Measurements from ENCODE around the gene GABBR1.
"Not testable (repeated sequence)": the region's sequence is repeated elsewhere in the genome, so short reads cannot be mapped to it uniquely, and the experiment has no call there.

The GABBR1 gene

GRCh38 chr6:29666826-29667130, 33.8 kb upstream of the GABBR1 start:
- ATAC-seq (replicated peaks; ENCODE audit: extremely low read depth, poor library complexity, severe bottlenecking) (no peak), DNase-seq (ENCODE audit: low spot score in 2 of 2) (no peak)
- no peak overlapping the region for H3K27ac Mint-ChIP-seq (ENCODE audit: low read depth)
- H3K4me1 Mint-ChIP-seq = no peaks in the 10 kb centered on the region
- peaks cover 64% of the 10 kb centered on the region for H3K27me3 Mint-ChIP-seq
- no peak overlapping the region for H3K4me3 Mint-ChIP-seq
- H3K36me3 Mint-ChIP-seq (ENCODE audit: insufficient read depth) = no peaks in the 10 kb centered on the region
- no peaks in the 10 kb centered on the region for H3K9me3 Mint-ChIP-seq

- ATAC-seq (replicated peaks; ENCODE audit: extremely low read depth, poor library complexity, severe bottlenecking) (no peak), DNase-seq (ENCODE audit: low spot score in 2 of 2) (no peak)
- Mint-ChIP-seq H3K36me3 (ENCODE audit: insufficient read depth) (no peaks in the 10 kb centered on the region), H3K27ac (ENCODE audit: low read depth) (no peak overlapping the region), H3K4me3 (no peak overlapping the region), H3K9me3 (no peaks in the 10 kb centered on the region), H3K4me1 (no peaks in the 10 kb centered on the region), H3K27me3 (peaks cover 64% of the 10 kb centered on the region)
Measured at GRCh38 chr6:29665942-29666825, 33.2 kb upstream of the GABBR1 start.

- Mint-ChIP-seq H3K4me1 (no peaks in the 10 kb centered on the region), H3K9me3 (no peaks in the 10 kb centered on the region), H3K27me3 (peaks cover 67% of the 10 kb centered on the region), H3K27ac (ENCODE audit: low read depth) (no peak overlapping the region), H3K4me3 (no peak overlapping the region), H3K36me3 (ENCODE audit: insufficient read depth) (no peaks in the 10 kb centered on the region)
- no peak for ATAC-seq (replicated peaks; ENCODE audit: extremely low read depth, poor library complexity, severe bottlenecking)
- no peak for DNase-seq (ENCODE audit: low spot score in 2 of 2)
Measured at GRCh38 chr6:29663300-29664042, 30.5 kb upstream of the GABBR1 start.

- not testable (repeated sequence) for H3K36me3 Mint-ChIP-seq (ENCODE audit: insufficient read depth); DNase-seq (ENCODE audit: low spot score in 2 of 2); H3K27ac Mint-ChIP-seq (ENCODE audit: low read depth); H3K4me3 Mint-ChIP-seq; ATAC-seq (replicated peaks; ENCODE audit: extremely low read depth, poor library complexity, severe bottlenecking); H3K4me1 Mint-ChIP-seq; H3K9me3 Mint-ChIP-seq
- peaks cover 73% of the 10 kb centered on the region for H3K27me3 Mint-ChIP-seq
Measured at GRCh38 chr6:29661502-29662141, 28.6 kb upstream of the GABBR1 start.

- Mint-ChIP-seq H3K4me3 (no peak overlapping the region), H3K9me3 (no peaks in the 10 kb centered on the region), H3K4me1 (no peaks in the 10 kb centered on the region), H3K27ac (ENCODE audit: low read depth) (no peak overlapping the region), H3K36me3 (ENCODE audit: insufficient read depth) (no peaks in the 10 kb centered on the region), H3K27me3 (peaks cover 70% of the 10 kb centered on the region)
- ATAC-seq (replicated peaks; ENCODE audit: extremely low read depth, poor library complexity, severe bottlenecking) = no peak
- no peak for DNase-seq (ENCODE audit: low spot score in 2 of 2)
Measured at GRCh38 chr6:29661071-29661470, 28.1 kb upstream of the GABBR1 start.

- Mint-ChIP-seq H3K27ac (ENCODE audit: low read depth) (no peak within 1 kb of the TSS), H3K36me3 (ENCODE audit: insufficient read depth) (no peaks in the 10 kb centered on the region), H3K27me3 (peaks cover 67% of the 10 kb centered on the region), H3K4me3 (no peak within 1 kb of the TSS), H3K4me1 (no peaks in the 10 kb centered on the region), H3K9me3 (no peaks in the 10 kb centered on the region)
- no peak for DNase-seq (ENCODE audit: low spot score in 2 of 2)
- ATAC-seq (replicated peaks; ENCODE audit: extremely low read depth, poor library complexity, severe bottlenecking) = no peak
Measured at GRCh38 chr6:29656798-29657197, 23.8 kb upstream of the GABBR1 start, which contains the start of gene MOG. MOG (plus strand) TSS chr6:29657092; CDS start chr6:29657210, 118 bp downstream.

GRCh38 chr6:29656157-29656556, 23.2 kb upstream of the GABBR1 start:
- no peak for DNase-seq (ENCODE audit: low spot score in 2 of 2)
- H3K4me3 Mint-ChIP-seq = no peak overlapping the region
- no peaks in the 10 kb centered on the region for H3K9me3 Mint-ChIP-seq
- no peaks in the 10 kb centered on the region for H3K36me3 Mint-ChIP-seq (ENCODE audit: insufficient read depth)
- H3K27me3 Mint-ChIP-seq = peaks cover 61% of the 10 kb centered on the region
- peaks cover 5% of the 10 kb centered on the region for H3K4me1 Mint-ChIP-seq
- no peak for ATAC-seq (replicated peaks; ENCODE audit: extremely low read depth, poor library complexity, severe bottlenecking)
- H3K27ac Mint-ChIP-seq (ENCODE audit: low read depth) = no peak overlapping the region

- Mint-ChIP-seq H3K4me3 (no peak overlapping the region), H3K4me1 (peaks cover 5% of the 10 kb centered on the region), H3K27me3 (peaks cover 56% of the 10 kb centered on the region), H3K27ac (ENCODE audit: low read depth) (no peak overlapping the region), H3K9me3 (no peaks in the 10 kb centered on the region), H3K36me3 (ENCODE audit: insufficient read depth) (no peaks in the 10 kb centered on the region)
- no peak for ATAC-seq (replicated peaks; ENCODE audit: extremely low read depth, poor library complexity, severe bottlenecking)
- DNase-seq (ENCODE audit: low spot score in 2 of 2) = no peak
Measured at GRCh38 chr6:29655658-29656057, 22.7 kb upstream of the GABBR1 start.

- H3K9me3 Mint-ChIP-seq = no peaks in the 10 kb centered on the region
- no peak for ATAC-seq (replicated peaks; ENCODE audit: extremely low read depth, poor library complexity, severe bottlenecking)
- peaks cover 11% of the 10 kb centered on the region for H3K4me1 Mint-ChIP-seq
- peaks cover 6% of the 10 kb centered on the region for H3K36me3 Mint-ChIP-seq (ENCODE audit: insufficient read depth)
- DNase-seq (ENCODE audit: low spot score in 2 of 2) = no peak
- H3K27ac Mint-ChIP-seq (ENCODE audit: low read depth) = no peak overlapping the region
- H3K27me3 Mint-ChIP-seq = peaks cover 43% of the 10 kb centered on the region
- H3K4me3 Mint-ChIP-seq = no peak overlapping the region
Measured at GRCh38 chr6:29653452-29654038, 20.6 kb upstream of the GABBR1 start.

- Mint-ChIP-seq H3K27ac (ENCODE audit: low read depth) (no peak overlapping the region), H3K4me3 (no peak overlapping the region), H3K36me3 (ENCODE audit: insufficient read depth) (peaks cover 6% of the 10 kb centered on the region), H3K27me3 (peaks cover 31% of the 10 kb centered on the region), H3K9me3 (no peaks in the 10 kb centered on the region), H3K4me1 (peaks cover 11% of the 10 kb centered on the region)
- ATAC-seq (replicated peaks; ENCODE audit: extremely low read depth, poor library complexity, severe bottlenecking) (no peak), DNase-seq (ENCODE audit: low spot score in 2 of 2) (no peak)
Measured at GRCh38 chr6:29652198-29652584, 19.2 kb upstream of the GABBR1 start.

GRCh38 chr6:29651413-29652197, 18.6 kb upstream of the GABBR1 start:
- Mint-ChIP-seq H3K4me1 (peaks cover 11% of the 10 kb centered on the region), H3K36me3 (ENCODE audit: insufficient read depth) (peaks cover 6% of the 10 kb centered on the region), H3K27ac (ENCODE audit: low read depth) (peak overlapping the region; percentile 69), H3K27me3 (peaks cover 25% of the 10 kb centered on the region), H3K9me3 (no peaks in the 10 kb centered on the region), H3K4me3 (no peak overlapping the region)
- ATAC-seq (replicated peaks; ENCODE audit: extremely low read depth, poor library complexity, severe bottlenecking) (no peak), DNase-seq (ENCODE audit: low spot score in 2 of 2) (no peak)
